Osteoblast (primary cell): ENCODE data around the gene BRSK2. TPM values are rescaled to one million over a fixed set of nuclear protein-coding genes. Genes with fewer than 3 reads are reported as not detected.
A peak's percentile ranks its signal among the peaks of the same experiment; 100 is the strongest.

Experiments
- DNase-seq: peaks from one replicate; pipeline ENCODE4 v3.0.0; 2011; ENCODE audit warnings: low spot score, mixed read lengths; ENCODE audit not compliant: insufficient read length; ENCODE audit errors: missing footprints
- H2AFZ ChIP-seq: 2 replicates; pipeline ENCODE4 v1.6.0; 2011; ENCODE audit warnings: mild to moderate bottlenecking, low read length
- H3K27ac ChIP-seq: 2 replicates; pipeline ENCODE4 v1.5.1; 2011; ENCODE audit warnings: mild to moderate bottlenecking, low read depth, low read length, moderate library complexity
- H3K27me3 ChIP-seq: 2 replicates; pipeline ENCODE4 v1.6.0; 2012; ENCODE audit warnings: mild to moderate bottlenecking, control low read depth, inconsistent platforms, low read length, moderate library complexity; ENCODE audit not compliant: insufficient read depth
- H3K36me3 ChIP-seq: 2 replicates; pipeline ENCODE4 v1.5.1; 2011; ENCODE audit warnings: mild to moderate bottlenecking, low read length, control low read depth, moderate library complexity; ENCODE audit not compliant: insufficient read depth
- H3K4me1 ChIP-seq: 2 replicates; pipeline ENCODE4 v1.5.1; 2011; ENCODE audit warnings: mild to moderate bottlenecking, low read length, control low read depth, moderate library complexity; ENCODE audit not compliant: insufficient read depth
- H3K4me2 ChIP-seq: 2 replicates; pipeline ENCODE4 v1.6.0; 2011; ENCODE audit warnings: mild to moderate bottlenecking, low read length; ENCODE audit not compliant: insufficient read depth
- H3K4me3 ChIP-seq: fragments of 200-600 bp; sonication (generic); 3 replicates; pipeline ENCODE4 v1.5.1; 2012; ENCODE audit warnings: mild to moderate bottlenecking, low read length, inconsistent platforms; ENCODE audit not compliant: insufficient read depth
- H3K79me2 ChIP-seq: 2 replicates; pipeline ENCODE4 v1.6.0; 2012; ENCODE audit warnings: mild to moderate bottlenecking, low read length, control low read depth, inconsistent platforms; ENCODE audit not compliant: insufficient read depth
- H3K9me3 ChIP-seq: 2 replicates; pipeline ENCODE4 v1.5.1; 2011; ENCODE audit warnings: low read depth, low read length, control low read depth
- H4K20me1 ChIP-seq: 2 replicates; pipeline ENCODE4 v1.6.0; 2012; ENCODE audit warnings: mild to moderate bottlenecking, low read length, control low read depth; ENCODE audit not compliant: insufficient read depth
- total RNA-seq: library from RNA; depleted of rRNA; stranded (reverse); fragments of >200 nt; gene quantifications from 2 replicates; pipeline ENCODE4 v1.2.3, GENCODE V29; 2012
- TF ChIP-seq, protein P1 (sequence below): IDR thresholded peaks from 2 replicates; pipeline ENCODE4 v1.5.1; 2011; ENCODE audit warnings: mild to moderate bottlenecking, low read depth, low read length, moderate library complexity; ENCODE audit errors: extremely low read depth

BRSK2 gene
- total RNA-seq, 1 donor, result 0.36 TPM

DNA sequence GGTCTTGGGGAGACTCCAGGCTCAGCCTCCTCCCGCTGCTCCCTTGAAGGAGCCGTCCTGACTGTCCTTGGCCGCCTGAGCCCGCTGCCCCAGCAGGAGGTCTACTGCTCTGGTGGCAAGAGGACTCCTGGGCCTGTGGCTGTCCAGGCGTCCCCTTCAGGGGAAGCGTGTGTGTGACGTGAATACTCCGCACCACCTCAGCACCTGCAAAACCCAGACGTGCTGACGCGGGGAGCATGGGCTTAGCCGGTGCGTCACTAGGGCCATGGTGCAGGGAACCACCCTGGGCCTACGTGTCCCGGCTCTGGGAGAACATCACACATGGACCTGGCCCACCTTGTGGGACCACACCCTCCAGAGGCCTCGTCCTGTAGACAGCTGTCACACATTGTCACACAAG, 30.2 kb upstream of the BRSK2 start:
- no peak overlapping the region for H3K4me2 ChIP-seq
- no peak overlapping the region for H2AFZ ChIP-seq
- H3K27ac ChIP-seq, result no peak overlapping the region
- H3K36me3 ChIP-seq, result no peaks in the 10 kb centered on the region
- H3K4me1 ChIP-seq, result no peaks in the 10 kb centered on the region
- peaks cover 5% of the 10 kb centered on the region for H3K27me3 ChIP-seq
- no peaks in the 10 kb centered on the region for H3K79me2 ChIP-seq
- DNase-seq, result peak; percentile 69
- TF ChIP-seq, protein P1, sequence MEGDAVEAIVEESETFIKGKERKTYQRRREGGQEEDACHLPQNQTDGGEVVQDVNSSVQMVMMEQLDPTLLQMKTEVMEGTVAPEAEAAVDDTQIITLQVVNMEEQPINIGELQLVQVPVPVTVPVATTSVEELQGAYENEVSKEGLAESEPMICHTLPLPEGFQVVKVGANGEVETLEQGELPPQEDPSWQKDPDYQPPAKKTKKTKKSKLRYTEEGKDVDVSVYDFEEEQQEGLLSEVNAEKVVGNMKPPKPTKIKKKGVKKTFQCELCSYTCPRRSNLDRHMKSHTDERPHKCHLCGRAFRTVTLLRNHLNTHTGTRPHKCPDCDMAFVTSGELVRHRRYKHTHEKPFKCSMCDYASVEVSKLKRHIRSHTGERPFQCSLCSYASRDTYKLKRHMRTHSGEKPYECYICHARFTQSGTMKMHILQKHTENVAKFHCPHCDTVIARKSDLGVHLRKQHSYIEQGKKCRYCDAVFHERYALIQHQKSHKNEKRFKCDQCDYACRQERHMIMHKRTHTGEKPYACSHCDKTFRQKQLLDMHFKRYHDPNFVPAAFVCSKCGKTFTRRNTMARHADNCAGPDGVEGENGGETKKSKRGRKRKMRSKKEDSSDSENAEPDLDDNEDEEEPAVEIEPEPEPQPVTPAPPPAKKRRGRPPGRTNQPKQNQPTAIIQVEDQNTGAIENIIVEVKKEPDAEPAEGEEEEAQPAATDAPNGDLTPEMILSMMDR, result no peak
- H3K4me3 ChIP-seq, result no peak overlapping the region
- H3K9me3 ChIP-seq, result peaks cover 4% of the 10 kb centered on the region
- H4K20me1 ChIP-seq, result no peaks in the 10 kb centered on the region

DNA sequence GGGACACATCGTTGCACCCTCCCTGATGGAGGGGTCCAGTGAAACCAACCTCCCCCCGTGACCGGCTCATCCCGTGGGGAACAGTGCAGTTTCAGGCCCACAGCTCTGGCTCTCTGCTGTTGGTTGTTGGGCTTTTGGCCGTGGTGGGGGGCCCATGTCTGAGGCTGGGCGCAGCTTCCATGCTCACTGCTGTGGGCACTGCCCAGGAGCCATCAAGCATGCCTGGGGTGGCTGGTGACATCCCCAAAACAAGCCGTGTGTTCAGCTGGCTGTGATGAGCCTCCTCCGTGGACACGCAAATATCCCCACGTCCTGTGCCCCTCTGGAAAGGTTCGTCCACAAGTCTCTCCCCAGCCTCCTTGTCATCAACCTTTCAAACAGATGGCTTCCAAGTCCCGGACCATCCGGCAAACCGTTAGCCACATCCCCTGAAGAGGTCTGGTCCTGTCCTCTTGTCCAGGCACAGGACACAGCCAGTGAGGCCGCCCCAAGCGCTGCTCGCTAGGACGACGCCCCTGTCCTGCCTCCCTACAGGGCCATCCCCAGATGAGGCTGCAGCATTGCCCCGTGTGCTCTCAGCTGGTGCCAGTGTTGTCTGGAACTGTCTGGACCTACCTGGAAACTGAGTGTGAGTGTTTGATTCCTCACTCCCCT, 29.4 kb upstream of the BRSK2 start:
- H2AFZ ChIP-seq, result no peak overlapping the region
- peaks cover 5% of the 10 kb centered on the region for H3K27me3 ChIP-seq
- H3K4me2 ChIP-seq, result no peak overlapping the region
- no peak overlapping the region for H3K27ac ChIP-seq
- H3K9me3 ChIP-seq, result peaks cover 4% of the 10 kb centered on the region
- H3K36me3 ChIP-seq, result no peaks in the 10 kb centered on the region
- H3K4me1 ChIP-seq, result no peaks in the 10 kb centered on the region
- no peak for DNase-seq
- H3K79me2 ChIP-seq, result no peaks in the 10 kb centered on the region
- H4K20me1 ChIP-seq, result no peaks in the 10 kb centered on the region
- no peak overlapping the region for H3K4me3 ChIP-seq
- TF ChIP-seq, protein P1, result no peak

DNA sequence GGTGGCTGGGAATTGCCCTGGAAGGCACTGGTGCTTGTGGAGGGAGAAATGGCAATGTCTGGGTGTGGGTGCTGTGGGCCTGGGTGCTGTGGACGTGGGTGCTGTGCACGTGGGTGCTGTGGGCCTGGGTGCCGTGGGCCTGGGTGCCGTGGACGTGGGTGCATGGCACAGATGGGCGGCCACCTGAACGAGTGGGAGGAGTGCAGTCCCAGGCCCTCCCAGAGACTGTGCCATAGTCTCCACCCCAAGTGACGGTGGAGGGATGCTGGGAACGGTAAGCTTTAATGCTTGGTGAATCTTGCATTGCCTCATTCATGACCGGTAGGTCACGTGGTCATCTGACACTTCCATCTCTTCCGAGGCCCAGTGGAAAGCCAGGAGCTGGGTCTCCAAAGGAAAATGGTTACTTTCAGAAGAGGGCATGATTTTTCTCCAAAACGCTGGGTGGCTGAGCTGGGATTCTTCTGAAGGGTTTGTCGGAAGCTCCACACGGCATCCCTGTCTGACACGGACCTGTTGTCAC, 28.8 kb upstream of the BRSK2 start:
- Histone ChIP-seq H3K79me2 (no peaks in the 10 kb centered on the region), H2AFZ (no peak overlapping the region), H3K27me3 (peaks cover 4% of the 10 kb centered on the region), H3K36me3 (no peaks in the 10 kb centered on the region), H3K4me1 (no peaks in the 10 kb centered on the region), H3K4me3 (no peak overlapping the region), H3K9me3 (peaks cover 4% of the 10 kb centered on the region), H3K27ac (no peak overlapping the region), H3K4me2 (no peak overlapping the region), H4K20me1 (no peaks in the 10 kb centered on the region)
- no peak for DNase-seq
- TF ChIP-seq, protein P1, result no peak

GRCh38 chr11:1361882-1362281, 27.9 kb upstream of the BRSK2 start:
- Histone ChIP-seq H3K27ac (no peak overlapping the region), H3K9me3 (peaks cover 4% of the 10 kb centered on the region), H2AFZ (no peak overlapping the region), H4K20me1 (no peaks in the 10 kb centered on the region), H3K79me2 (no peaks in the 10 kb centered on the region), H3K4me1 (no peaks in the 10 kb centered on the region), H3K27me3 (no peaks in the 10 kb centered on the region), H3K4me2 (no peak overlapping the region), H3K36me3 (no peaks in the 10 kb centered on the region), H3K4me3 (no peak overlapping the region)
- TF ChIP-seq, protein P1, result no peak
- no peak for DNase-seq
